ENCODE data around the gene SLC47A1.

- no peak for TF ChIP-seq EZH2 (IDR thresholded peaks at IDR 0.05; ENCODE audit: borderline replicate concordance, low read length)
- peak in 1 of 2 donors; percentile 16 for TF ChIP-seq CTCF (conservative IDR thresholded peaks at IDR 0.05 in 1 of 2, IDR thresholded peaks at IDR 0.05 in 1 of 2; ENCODE audit: extremely low read depth in 1 of 2, insufficient read depth in 1 of 2, low read depth in 1 of 2, low read length in 2 of 2)
These were observed 12.8 kb downstream of the SLC47A1 start for GRCh38 chr17:19546289-19547065.
